ENCODE measurements around the gene TC2N.
"Not testable (repeated sequence)": the region's sequence is repeated elsewhere in the genome, so short reads cannot be mapped to it uniquely, and the experiment has no call there.

TC2N gene

GRCh38 chr14:91866511-91867295 is 633 bp downstream of the TC2N start:
- DNase-seq = peak in 1 of 2 donors; percentile 36

GRCh38 chr14:91866061-91866460 is 1.3 kb downstream of the TC2N start:
- DNase-seq = peak; percentile 2 to 29

- no peak for DNase-seq
Measured at GRCh38 chr14:91862417-91862816, 4.9 kb downstream of the TC2N start.

- peak in 1 of 2 donors; percentile 36 for DNase-seq
Measured at GRCh38 chr14:91861091-91861490, 6.2 kb downstream of the TC2N start.

- DNase-seq = no peak
Measured at GRCh38 chr14:91860238-91860637, 7.1 kb downstream of the TC2N start.

GRCh38 chr14:91858536-91859275 is 8.6 kb downstream of the TC2N start:
- DNase-seq = no peak

- DNase-seq = no peak
Measured at GRCh38 chr14:91857614-91858013, 9.7 kb downstream of the TC2N start.

GRCh38 chr14:91854327-91854934 is 12.9 kb downstream of the TC2N start:
- DNase-seq = no peak

GRCh38 chr14:91851563-91851962 is 15.8 kb downstream of the TC2N start:
- DNase-seq = no peak

- DNase-seq = no peak
Measured at GRCh38 chr14:91848504-91849001, 18.8 kb downstream of the TC2N start.

- DNase-seq = no peak
Measured at GRCh38 chr14:91847693-91848092, 19.6 kb downstream of the TC2N start.

GRCh38 chr14:91845652-91846051 is 21.7 kb downstream of the TC2N start:
- DNase-seq = no peak

- not testable (repeated sequence) for DNase-seq
Measured at GRCh38 chr14:91845056-91845455, 22.3 kb downstream of the TC2N start.

GRCh38 chr14:91844029-91844428 is 23.3 kb downstream of the TC2N start:
- no peak for DNase-seq

- DNase-seq = no peak
Measured at GRCh38 chr14:91843437-91843836, 23.9 kb downstream of the TC2N start.

GRCh38 chr14:91841065-91841464 is 26.3 kb downstream of the TC2N start:
- no peak for DNase-seq

GRCh38 chr14:91839749-91840148 is 27.6 kb downstream of the TC2N start:
- peak; percentile 14 to 44 for DNase-seq

GRCh38 chr14:91837076-91837475 is 30.3 kb downstream of the TC2N start:
- no peak for DNase-seq

GRCh38 chr14:91835920-91836843 is 31.2 kb downstream of the TC2N start:
- peak; percentile 81 to 87 for DNase-seq

- peak; percentile 4 to 56 for DNase-seq
Measured at GRCh38 chr14:91835197-91835919, 32.0 kb downstream of the TC2N start.

- DNase-seq = no peak
Measured at GRCh38 chr14:91834571-91834970, 32.8 kb downstream of the TC2N start.

- DNase-seq = no peak
Measured at GRCh38 chr14:91831337-91831736, 36.0 kb downstream of the TC2N start.
